Central memory CD4-positive, alpha-beta T cell (primary cell): ENCODE results near the gene SUSD6.
A peak's percentile ranks its signal among the peaks of the same experiment; 100 is the strongest.

ENCODE experiments used
- DNase-seq: peaks from one replicate; pipeline ENCODE4 v3.0.0; 2022
- total RNA-seq, 3 experiments: gene quantifications; one replicate each; lab custom pipeline; 2026; lab: John Stamatoyannopoulos, UW

The SUSD6 gene
- total RNA-seq: 113 to 200 (median 115) reads per million in 3 experiments

DNA sequence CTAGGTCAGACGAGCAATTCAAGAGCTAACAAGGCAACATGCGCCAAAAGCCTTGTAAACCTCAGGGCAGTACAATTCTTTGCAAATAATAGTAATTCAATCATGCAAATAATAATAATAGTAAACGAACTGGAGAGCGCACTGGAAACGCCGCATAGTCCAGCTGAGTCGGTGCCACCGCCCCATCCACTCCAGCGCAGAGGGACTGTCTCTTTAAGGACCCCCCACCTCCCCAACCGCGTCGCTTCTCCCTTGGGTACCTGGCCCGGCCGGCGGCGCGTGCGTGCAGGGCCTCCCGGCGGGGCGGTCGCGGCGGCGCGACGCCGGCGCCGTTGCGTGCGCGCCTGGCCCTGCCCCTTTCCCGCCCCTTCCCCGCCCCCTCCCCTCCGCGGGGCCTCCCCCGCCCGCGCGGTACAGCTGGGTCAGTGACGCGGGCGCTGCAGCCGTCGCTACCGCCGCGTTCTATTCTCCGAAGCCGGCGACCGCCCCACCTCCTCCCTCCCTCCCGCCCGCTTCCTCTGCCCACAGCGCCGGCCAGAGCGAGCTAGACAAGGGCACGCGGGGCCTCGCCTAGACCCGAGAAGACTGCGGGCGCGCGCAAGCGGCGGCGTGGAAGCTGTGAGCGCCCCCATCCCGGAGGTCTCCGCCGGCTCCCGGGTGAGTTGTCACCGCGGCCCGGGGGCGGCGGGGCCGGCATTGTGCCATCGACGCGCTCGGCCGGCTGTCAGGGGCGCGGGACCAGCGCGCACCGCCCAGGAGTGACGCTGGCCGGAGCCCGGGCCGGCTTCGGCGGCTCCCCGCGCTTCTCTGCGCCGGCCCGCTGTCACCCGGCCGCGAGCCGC is at the start of gene SUSD6:
Gene SUSD6, plus strand, starts transcription at position 425 of the 842 bp plus-strand sequence. CDS start 46,997 bp downstream, outside the sequence.
- peak; percentile 85 for DNase-seq

DNA sequence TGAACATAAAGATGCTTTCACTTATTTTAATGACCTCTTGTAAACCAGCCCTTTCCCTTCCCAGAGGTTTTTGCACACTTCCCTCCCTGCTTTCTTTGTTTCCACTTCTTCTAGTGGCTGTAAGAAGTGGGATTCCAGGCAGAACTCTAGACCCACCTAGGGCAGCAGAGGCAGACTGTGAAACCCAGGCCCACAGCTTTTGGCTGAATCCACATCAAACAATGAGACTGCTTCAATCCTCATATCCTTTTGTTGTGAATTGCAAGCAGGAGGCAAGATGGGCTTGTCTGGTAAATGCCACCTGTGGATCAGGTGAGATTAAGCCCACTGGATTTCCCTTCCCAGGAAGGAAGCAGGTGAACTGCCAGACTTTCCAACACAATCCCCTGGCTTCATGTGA is 49.5 kb upstream of the SUSD6 start:
- no peak for DNase-seq

GRCh38 chr14:69567563-69567962 is 43.8 kb upstream of the SUSD6 start:
- DNase-seq: no peak

DNA sequence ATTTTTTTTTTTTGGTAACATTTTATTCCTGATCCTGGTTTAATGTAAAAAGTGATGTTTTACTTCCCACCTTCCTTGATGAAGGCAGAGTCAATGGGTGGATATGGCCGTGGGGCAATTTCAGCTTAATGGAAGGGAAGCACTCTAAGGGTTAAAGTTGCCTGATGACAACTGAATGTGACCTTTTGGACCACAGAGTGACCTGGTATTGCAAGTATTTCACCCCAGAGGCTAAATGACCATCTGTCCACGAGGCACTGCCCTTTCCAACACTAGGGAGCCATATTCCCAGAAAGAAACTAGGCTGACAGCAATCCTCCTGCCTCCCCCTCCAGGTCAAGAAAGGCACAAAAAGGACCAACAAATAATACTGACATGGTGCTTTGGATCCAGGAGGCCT is 41.5 kb upstream of the SUSD6 start:
- DNase-seq: no peak

- no peak for DNase-seq
Observed at GRCh38 chr14:69570836-69571330, 40.5 kb upstream of the SUSD6 start.

DNA sequence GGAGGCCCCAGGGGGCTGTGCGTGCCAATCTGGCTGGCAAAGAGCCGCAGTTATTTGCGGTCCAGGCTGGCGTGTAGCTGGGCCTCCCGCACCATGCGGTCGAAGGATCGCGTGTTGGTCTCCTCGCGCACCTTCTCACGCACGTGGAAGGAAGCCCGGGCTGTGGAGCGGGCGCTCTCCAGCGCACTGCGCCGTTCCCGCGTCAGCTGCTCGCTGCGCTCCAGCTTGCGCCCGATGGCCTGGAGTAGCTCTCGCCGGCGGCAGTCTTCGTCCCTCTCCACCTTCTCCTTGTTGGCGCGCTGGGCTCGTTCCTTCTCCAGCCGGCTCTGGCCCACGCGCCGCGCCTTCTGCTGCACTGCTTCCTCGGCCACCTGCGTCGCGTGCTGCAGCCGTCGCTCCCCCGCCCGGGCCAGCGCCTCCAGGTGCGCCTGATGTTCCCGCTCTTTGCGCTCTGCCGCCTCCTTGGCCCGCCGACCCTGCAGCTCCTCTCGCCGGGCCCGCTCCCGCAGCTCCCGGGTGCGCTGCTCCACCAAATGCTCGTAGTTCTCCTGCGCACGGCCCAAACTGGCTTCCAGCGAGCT is 39.9 kb upstream of the SUSD6 start:
- no peak for DNase-seq

GRCh38 chr14:69572030-69572840 is 39.2 kb upstream of the SUSD6 start:
- no peak for DNase-seq

- no peak for DNase-seq
Observed at GRCh38 chr14:69572841-69573135, 38.6 kb upstream of the SUSD6 start.

DNA sequence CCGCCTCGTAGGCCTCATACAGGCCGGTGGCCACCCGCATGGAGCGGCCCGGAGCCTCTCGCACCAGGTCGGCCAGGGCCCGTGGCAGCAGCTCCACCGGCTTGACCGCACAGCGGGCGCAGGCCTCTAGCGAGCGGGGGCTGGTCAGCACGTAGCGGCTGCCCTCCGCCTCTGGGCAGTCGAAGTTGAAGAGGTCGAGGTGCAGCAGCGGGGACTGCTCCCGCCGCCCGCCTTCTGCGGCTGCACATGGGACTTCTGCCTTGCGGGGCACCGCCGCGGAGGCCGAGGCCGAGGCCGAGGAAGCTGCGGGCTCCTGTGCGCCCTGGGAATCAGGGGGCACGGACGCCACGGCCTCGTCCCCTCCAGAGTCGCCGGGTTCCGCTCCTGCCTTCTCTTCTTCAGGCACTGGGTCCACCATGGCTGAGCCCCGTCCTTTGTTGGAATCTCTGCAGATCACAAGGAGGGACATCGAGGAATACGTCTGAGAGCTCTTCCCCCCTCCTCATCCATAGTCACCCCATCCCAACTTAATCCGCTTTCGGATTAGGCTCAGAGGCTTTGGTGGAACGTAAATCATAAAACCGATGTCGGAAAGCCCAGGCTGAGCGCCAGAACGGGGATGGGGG is 38.1 kb upstream of the SUSD6 start:
- DNase-seq: no peak

DNA sequence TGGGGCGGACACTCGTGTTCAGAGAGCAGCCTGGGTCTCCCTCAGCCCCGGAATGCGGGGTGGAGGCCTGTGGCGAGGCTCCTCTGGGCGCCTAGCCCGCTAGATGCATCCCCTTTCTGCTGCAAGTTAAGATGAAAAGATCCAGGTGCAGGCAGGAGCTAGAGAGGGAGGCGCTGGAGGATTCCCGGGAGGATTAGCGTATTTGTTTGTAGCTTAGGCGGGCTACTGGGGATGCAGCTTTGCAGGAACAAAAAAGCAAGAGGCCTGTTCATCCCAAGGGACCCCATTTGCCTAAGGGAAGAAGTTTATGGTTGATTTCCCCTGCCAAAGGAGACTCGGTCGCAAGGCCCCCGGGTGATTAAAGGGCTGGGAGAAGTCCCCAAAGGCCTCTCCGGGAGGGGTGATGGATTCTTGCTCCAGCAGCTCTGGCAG is 37.5 kb upstream of the SUSD6 start:
- no peak for DNase-seq

DNA sequence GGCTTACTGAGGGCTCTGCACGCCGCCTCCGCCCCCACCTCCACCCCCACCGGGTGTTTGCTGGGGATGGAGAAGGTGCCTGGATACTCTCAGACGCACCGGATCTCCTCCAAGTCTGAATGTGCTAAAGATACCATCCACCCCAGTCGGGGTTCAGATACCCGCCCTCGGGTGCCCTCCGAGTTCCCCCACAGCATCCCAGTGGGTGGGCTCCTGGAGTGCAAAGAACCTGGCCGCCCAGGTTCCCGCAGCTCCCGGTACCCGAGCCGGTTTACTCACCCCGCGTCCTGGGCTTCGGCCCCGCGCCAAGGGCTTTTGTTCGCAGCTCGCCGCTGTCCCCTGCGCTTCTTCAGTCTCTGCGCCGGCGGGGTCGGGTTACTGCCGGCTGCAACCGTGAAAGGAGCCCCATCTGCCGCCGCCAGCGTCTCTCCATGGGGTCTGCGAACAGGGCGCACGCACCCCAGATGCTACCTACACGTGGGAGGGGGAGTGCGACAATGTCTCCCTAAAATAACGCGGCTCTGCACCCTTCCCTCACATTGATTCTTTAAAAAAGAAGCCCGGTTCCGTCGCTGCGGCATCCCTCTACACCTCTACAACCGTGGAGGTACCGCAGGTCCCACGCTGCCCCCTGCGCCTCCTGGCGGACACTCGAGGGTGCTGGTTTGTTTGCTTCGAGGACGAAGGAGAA is 37.0 kb upstream of the SUSD6 start, which contains the start of gene CCDC177:
Gene CCDC177, minus strand, starts transcription at position 609 of the 691 bp plus-strand sequence. CDS start 1,249 bp downstream, outside the sequence.
- DNase-seq: peak; percentile 58

DNA sequence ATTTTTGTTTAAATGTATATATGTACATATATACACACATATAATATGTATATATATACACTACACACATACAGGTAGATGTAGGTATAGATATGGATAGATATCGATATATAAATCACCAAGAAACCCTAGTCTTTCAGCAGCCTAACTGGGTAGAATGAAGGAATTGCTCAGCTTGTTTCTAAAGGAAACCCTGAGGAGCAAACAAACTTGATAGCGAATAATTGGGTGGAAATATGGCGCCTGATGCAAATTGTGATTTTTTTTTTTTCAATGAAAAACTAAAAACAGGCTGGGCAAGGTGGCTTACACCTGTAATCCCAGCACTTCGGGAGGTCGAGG is 36.5 kb upstream of the SUSD6 start:
- DNase-seq: no peak

GRCh38 chr14:69579476-69579875 is 31.9 kb upstream of the SUSD6 start:
- no peak for DNase-seq

DNA sequence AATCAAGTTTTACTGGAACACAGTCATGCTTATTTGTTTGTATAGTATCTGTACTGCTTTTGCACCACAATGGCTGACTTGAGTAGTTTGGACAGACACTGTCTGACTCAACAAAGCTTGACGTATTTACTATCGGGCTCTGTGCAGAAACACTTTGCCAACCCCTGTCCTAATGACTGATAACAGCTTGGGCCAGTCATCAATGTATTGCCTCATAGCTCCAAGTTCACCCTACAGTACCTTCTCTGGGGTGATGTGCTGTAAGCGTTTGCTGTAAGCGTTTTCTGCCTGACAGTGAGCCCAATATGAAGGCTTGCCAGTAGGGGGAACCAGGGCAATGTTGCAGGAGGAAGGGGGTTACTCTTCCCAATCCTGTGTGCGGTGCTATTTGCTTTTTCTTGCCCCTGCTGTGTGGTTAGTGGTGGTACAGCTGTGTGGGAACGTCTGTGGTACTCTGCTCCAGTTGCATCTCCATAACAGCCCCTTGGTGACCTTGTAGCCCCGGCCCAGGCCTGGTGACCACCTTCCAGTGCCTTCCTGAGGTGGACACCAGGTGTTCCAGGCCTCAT is 31.3 kb upstream of the SUSD6 start:
- DNase-seq: no peak

DNA sequence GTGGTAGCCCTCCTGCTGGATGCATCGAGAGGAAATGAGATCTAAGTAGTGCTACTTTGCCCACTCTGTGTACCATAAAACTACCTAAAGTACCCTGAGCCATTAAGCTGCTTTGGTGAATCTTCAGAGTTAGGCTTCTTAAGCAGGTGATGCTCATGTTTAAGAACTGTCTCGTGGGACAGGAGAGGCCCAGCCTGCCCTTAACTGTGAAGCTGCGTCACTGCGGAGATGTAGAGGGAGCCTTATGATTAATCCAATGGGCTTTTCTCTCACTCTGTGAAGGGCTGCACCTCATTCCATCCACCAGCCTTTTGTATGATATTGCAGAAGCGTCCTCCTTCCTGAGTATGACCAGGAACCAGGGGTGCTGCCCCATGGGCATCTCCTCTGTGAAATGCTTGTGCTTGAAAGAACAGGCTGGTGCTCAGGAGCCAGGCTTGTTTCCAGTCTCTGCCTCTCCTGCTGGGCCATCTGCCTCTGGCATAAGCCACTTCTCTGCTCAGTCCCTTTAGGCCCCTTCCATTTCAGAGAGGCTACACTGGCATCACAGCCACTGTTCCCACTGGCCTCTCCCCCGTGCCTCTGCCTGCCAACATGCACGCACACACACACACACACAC is 30.0 kb upstream of the SUSD6 start:
- no peak for DNase-seq

GRCh38 chr14:69582212-69582611 is 29.2 kb upstream of the SUSD6 start:
- DNase-seq: no peak

GRCh38 chr14:69582829-69583228 is 28.6 kb upstream of the SUSD6 start:
- DNase-seq: no peak

DNA sequence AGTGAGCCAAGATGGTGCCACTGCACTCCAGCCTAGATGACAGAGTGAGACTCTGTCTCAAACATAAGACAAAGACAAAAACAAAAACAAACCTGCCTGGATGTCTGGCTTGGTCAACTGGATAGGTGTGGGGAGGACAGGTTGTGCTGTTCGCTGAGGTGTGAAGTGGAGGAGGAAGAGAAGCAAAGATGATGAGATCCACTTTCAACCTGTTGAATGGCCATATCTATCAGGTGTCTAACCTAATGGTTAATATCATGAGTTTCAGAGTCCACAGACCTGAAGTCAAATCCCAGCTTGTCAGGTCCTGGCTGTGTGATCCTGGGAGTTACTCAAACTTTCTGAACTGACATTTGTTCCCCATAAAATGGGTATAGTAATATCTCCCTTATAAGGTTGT is 27.0 kb upstream of the SUSD6 start:
- no peak for DNase-seq

- DNase-seq: no peak
Observed at GRCh38 chr14:69586404-69586803, 25.0 kb upstream of the SUSD6 start.

DNA sequence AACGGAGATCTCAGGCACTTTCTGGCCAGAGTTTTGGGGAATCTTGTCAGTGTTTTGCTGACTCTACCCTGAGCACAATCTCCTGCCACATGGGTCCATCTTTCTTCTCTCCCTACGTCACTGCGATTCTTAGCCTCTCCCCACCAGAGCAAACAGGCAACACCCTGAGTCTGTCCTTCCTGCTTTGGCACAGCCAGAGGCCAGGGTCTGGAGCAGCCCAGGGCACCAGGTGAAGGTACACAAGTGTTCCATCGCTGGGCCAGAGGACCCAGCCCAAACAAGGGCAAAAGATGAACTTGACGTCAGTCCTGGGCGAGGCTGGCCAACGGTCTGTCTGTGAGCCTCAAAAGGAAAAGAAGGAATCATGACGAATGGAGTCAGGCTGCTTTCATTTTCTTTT is 24.0 kb upstream of the SUSD6 start:
- DNase-seq: no peak

DNA sequence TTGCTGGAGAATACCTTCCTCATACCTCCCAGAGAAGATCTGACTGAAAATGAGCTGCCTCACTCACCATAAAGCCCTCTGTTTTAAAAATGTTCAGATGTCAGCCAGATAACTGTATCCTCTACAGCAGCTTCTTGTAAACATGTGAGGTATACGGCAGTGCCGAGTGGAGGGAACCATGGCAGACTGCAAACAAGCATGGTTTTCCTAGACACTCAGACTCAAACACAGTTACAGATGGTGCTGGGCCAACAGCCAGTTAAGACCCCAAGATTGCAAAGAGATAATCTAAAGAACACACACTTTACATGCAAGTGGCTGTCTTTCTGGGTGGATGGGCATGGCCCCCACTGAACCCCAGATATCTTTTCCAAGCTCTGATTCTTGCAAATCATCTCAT is 20.1 kb upstream of the SUSD6 start:
- DNase-seq: no peak
